ENCODE results near the gene CNOT11.

- no peak for TF ChIP-seq EP300 (IDR thresholded peaks at IDR 0.05; ENCODE audit: low read depth in 2 of 2, low read length in 2 of 2)
- TF ChIP-seq EP300 (CRISPR knock-in tag; IDR thresholded peaks at IDR 0.05; ENCODE audit: borderline replicate concordance): no peak
- TF ChIP-seq REST (IDR thresholded peaks at IDR 0.05; ENCODE audit: borderline replicate concordance in 1 of 2, low read depth in 1 of 2, low read length in 2 of 2): no peak
- no peak for TF ChIP-seq IRF2 (CRISPR knock-in tag; IDR thresholded peaks at IDR 0.05)
- TF ChIP-seq HDAC2 (CRISPR knock-in tag; IDR thresholded peaks at IDR 0.05): no peak
- TF ChIP-seq ELF1 (CRISPR knock-in tag; IDR thresholded peaks at IDR 0.05): no peak
- TF ChIP-seq CTCF (CRISPR knock-in tag; IDR thresholded peaks at IDR 0.05): no peak
- no peak for TF ChIP-seq MTA3 (CRISPR knock-in tag; IDR thresholded peaks at IDR 0.05)
- no peak for TF ChIP-seq ZBTB1 (CRISPR knock-in tag; IDR thresholded peaks at IDR 0.05; ENCODE audit: borderline replicate concordance)
- no peak for TF ChIP-seq DMTF1 (CRISPR knock-in tag; IDR thresholded peaks at IDR 0.05)
- TF ChIP-seq POLR2A (IDR thresholded peaks at IDR 0.05; ENCODE audit: insufficient read depth in 1 of 2, low read depth in 2 of 2, low read length in 2 of 2): no peak
- TF ChIP-seq ZNF510 (CRISPR knock-in tag; IDR thresholded peaks at IDR 0.05; ENCODE audit: low read depth): no peak
- no peak for TF ChIP-seq CREB3 (CRISPR knock-in tag; IDR thresholded peaks at IDR 0.05)
- no peak for TF ChIP-seq ZC3H4 (CRISPR knock-in tag; IDR thresholded peaks at IDR 0.05; ENCODE audit: borderline replicate concordance)
- TF ChIP-seq MATR3 (CRISPR knock-in tag; IDR thresholded peaks at IDR 0.05): no peak
Observed at GRCh38 chr2:101274142-101274541, 21.5 kb downstream of the CNOT11 start.

All from HepG2 (cell line).